HuH-7 (cell line): ENCODE measurements around the gene RPS17.

ENCODE experiments used
- DNase-seq: peaks from one replicate; pipeline ENCODE4 v3.0.0; 2011; ENCODE audit warnings: low spot score

The RPS17 gene

DNA sequence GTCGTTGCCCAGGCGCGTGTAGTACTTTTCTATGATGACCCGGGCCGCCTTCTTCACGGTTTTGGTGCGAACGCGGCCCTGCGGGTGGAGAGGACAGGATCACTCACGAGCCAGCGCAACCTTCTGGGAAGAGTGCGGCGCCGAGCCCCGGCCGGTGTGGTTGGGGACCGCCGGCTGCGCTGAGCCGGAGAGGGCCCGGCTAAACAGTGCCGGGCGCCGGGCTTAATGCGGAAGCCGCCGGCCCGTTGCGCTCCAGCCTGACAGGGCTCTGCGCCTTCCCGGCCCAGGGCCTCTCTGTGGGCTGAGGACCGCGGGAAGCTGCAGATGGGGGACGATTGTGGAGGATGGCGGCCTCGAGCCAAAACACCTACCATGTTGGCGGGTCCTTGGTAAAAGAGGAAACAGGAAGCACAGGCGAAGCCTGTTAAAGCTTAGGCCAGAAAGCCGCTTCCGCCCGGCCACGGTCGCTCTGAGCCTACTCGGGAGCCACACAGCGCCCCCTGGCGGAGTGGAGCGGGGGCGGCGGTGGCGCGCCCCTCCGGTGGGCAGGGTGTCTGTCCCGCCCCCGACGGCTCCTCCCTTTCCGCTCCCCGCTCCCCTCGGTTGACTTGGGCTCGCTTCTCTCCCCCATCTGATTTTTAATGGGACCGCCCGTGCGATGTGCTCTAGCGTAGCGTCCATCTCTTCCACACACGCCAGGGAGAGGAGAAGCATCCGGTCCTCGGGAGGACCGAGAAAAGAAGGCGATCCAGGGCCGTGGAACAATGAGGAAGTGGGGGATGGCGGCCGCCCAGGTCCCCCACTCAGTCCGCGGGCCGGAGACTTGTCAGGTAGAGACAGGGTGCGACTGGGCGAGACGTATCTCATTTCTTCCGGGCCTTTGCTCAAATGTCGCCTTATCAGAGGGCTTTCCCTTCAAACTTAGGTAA, at the start of gene RPS17:
Gene RPS17 (minus strand): TSS at position 403 of the 929 bp plus-strand sequence. CDS start 29 bp downstream, at position 374.
- DNase-seq: peak; percentile 96

DNA sequence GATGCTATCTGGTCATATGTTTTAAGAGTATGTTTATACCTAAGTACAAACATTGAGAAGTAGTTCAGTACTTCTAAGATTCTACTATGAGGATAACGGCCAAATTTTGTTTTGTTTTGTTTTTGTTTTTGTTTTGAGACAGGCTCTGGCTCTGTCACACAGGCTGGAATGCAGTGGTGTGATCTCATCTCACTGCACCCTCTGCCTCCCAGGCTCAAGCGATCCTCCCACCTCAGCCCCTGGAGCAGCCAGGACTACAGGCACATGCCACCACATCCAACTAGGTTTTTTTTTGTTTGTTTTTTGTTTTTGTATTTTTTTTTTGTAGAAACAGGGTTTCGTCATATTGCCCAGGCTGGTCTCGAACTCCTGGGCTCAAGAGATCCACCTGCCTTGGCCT, 47.5 kb upstream of the RPS17 start:
- no peak for DNase-seq

- DNase-seq: no peak
These were observed 44.8 kb upstream of the RPS17 start for GRCh38 chr15:82585072-82585471.

DNA sequence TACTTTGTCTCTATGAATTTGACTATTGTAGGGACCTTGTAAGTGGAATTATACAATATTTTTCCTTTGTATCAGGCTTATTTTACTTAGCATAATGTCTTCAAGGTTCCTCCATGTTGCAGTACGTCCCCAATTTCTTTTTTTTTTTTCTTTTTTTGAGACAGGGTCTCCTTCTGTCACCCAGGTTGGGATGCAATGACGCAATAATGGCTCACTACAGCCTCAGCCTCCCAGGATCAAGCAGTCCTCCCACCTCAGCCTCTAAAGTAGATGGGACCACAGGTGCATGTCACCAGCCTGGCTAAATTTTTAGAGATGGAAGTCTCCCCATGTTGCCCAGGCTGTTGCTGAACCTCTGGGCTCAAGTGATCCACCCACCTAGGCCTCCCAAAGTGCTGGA, 40.5 kb upstream of the RPS17 start:
- no peak for DNase-seq

GRCh38 chr15:82575335-82575734, 35.1 kb upstream of the RPS17 start:
- DNase-seq: no peak

DNA sequence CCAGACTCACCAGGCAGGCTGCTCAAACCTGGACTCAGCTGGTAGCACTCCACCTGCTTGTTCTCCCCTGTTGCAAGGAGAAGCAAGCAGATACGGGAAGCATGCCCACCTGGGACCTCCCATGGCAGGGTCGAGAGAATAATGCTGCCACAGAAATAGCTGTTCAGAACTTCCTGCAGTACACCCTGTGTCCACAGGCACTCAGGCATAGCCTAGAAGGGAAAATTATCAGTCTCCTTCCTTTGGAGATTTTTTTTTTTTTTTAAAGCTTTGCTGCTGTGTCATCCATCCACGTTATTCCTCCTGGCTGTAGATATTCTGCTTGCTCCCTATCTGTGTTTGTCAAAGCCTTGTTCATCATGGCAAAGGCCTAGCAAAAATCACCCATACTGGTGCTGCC, 32.7 kb upstream of the RPS17 start:
- no peak for DNase-seq

- DNase-seq: no peak
These were observed 32.1 kb upstream of the RPS17 start for GRCh38 chr15:82572311-82572710.

- DNase-seq: no peak
These were observed 31.5 kb upstream of the RPS17 start for GRCh38 chr15:82571722-82572222.

DNA sequence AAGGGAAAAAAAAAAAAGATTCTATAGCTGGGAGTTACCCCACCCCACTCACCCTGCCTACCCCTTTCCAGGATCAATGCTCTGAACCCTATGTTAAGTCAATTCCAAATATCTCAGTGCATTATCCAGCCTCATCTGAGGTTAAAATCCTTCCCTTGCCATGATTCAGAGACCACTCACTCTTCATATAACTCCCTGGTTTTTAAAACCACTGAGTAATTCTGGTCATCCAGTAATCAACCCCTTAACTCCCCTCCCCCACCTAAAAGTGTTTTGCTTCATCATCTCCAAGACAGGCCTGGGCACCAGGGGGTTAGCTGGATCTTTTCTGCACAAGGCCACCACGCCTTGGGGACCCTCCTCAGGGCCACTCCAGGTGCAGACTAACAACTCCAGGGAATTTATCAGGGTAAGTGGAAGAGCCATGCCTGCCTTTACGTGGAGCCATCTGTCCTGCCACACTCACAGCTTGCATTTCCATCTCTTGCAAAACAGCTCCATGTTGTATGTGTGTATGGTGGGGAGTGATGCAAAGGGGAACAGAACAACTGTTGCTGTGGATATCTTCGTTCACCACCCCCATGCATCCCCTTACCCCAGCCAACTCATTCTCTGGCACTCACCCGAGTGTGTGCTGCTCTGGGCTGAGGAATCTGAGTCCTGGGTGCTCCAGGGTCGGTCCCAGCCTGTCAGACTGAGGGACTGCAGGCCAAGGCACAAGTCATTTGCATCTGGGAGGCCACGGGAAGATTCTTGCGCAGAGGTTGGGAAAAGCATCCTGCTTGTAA, 30.7 kb upstream of the RPS17 start:
- no peak for DNase-seq

DNA sequence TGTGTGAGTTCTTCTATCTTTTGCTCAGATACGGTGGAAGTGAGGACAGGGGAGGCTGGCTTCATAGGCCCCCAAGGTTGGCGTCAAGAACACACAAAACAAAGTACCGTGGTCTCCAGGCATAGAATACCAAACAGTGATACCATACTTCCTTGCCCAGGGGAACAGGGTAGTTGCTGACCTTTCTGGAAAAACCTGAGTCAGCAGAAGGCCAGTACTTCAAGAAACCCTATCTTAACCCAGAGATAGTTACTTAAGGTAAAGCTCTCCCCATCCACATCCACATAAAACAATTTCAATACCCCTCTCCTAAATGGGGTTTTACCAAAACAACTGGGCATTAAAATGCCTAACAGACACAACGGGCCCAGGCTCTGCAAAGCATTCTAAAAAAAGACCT, 29.6 kb upstream of the RPS17 start:
- no peak for DNase-seq

- DNase-seq: no peak
These were observed 28.7 kb upstream of the RPS17 start for GRCh38 chr15:82568986-82569385.

DNA sequence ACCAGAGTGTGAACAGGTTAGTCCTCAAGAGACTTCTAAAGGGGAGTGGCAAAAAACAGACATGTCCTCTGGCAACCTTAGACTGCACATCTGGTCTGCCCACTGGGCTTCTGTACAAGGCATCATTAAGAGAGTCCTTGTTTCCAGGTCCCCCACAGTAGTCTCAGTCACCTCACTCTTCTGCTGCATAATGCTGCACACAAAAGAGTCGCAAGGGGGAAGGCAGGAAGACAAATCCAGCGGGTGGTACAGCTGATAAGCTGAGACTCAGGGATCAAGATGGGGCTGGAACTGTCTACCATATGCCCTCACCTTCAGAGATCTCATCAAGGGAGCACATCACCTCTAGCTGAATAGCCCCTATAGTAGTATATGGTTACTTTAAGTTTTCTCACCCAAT, 27.4 kb upstream of the RPS17 start:
- DNase-seq: no peak

- DNase-seq: no peak
These were observed 26.4 kb upstream of the RPS17 start for GRCh38 chr15:82566690-82567089.

- DNase-seq: no peak
These were observed 18.2 kb upstream of the RPS17 start for GRCh38 chr15:82558502-82558901.

- DNase-seq: no peak
These were observed 16.2 kb upstream of the RPS17 start for GRCh38 chr15:82556315-82557035.

GRCh38 chr15:82554849-82555248, 14.6 kb upstream of the RPS17 start:
- DNase-seq: no peak

- DNase-seq: no peak
These were observed 14.1 kb upstream of the RPS17 start for GRCh38 chr15:82554351-82554750.

GRCh38 chr15:82553846-82554245, 13.6 kb upstream of the RPS17 start:
- DNase-seq: no peak

GRCh38 chr15:82552861-82553260, 12.6 kb upstream of the RPS17 start:
- DNase-seq: no peak

DNA sequence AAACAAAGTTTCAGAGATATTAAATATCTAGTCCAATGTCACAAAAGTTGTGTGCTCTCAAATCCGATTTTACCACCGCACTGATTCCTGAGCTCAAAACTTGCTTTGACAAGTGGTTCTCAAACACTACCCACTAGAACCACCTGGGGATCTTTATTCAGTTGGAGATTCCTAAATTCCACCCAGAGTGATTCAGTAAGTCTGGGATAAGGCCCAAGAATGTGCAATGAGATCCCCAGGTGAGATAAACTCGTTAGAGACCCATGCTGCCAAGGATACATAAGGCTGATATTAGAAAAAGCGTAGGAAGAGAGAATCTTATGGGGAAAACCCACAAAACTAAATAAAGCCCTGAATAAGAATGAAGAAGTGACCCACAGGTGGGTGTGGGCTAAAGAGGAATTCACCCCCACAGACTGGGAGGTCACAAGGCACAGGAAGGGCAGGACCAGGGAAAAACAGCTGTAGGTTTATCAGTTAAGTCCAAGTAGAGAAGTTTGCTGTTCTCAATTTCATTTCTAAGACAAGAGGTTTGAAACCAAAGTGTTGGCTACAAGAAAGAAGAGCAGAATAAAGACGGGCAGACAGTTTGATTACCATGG, 11.5 kb upstream of the RPS17 start:
- no peak for DNase-seq

DNA sequence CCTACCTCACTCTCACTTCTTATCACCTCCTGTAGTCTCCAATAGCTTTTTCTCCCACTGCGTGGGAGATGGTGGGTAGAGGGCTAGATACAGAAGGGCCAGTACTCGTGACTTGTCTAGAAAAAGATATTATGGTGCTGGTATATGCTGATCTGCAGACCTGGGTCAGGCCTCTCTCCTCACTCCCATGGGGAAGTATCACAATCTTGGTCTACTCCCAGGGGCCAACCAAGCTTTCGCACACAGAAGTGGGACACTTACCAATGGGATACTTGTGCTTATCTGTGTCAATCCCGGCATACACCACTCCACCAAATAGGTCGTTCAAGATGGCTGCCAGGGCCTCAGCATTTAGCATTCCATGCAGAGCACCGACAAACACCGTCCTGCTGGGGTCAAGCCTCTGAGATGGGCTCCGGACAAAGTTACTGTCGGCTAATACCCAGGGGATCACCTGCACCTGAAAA, 9.0 kb upstream of the RPS17 start:
- DNase-seq: no peak

- no peak for DNase-seq
These were observed 8.4 kb upstream of the RPS17 start for GRCh38 chr15:82548700-82549099.
